Activated CD8-positive, alpha-beta T cell treated with anti-CD3 and anti-CD28 coated beads, Interleukin-2, amount 10 ng/mL, durations not matched to agents 7 days and 5 days (primary cell): Measurements from ENCODE around the gene WWC1. TPM values are rescaled to one million over a fixed set of nuclear protein-coding genes. Genes with fewer than 3 reads are reported as not detected.

Source experiments
- ATAC-seq: fragments of 150-1000 bp; cut with Tn5 transposase; one replicate; pipeline ENCODE4 v1.10.0; 2021; ENCODE audit warnings: moderate library complexity
- CTCF ChIA-PET: fragments of 350-600 bp; sonication (Branson Sonifier 250); formaldehyde crosslinking; loops from one replicate; lab custom pipeline; 2021; ENCODE audit warnings: antibody characterized with exemption; lab: Charles Lee
- POLR2A ChIA-PET: fragments of 350-600 bp; sonication (Branson Sonifier 250); formaldehyde crosslinking; loops from one replicate; lab custom pipeline; 2021; ENCODE audit warnings: antibody characterized with exemption; lab: Charles Lee
- DNase-seq: peaks from one replicate; pipeline ENCODE4 v3.0.0-alpha.2; 2020
- H3K27ac Mint-ChIP-seq: one replicate; pipeline ENCODE4 v1.8.0; 2021; ENCODE audit warnings: mild to moderate bottlenecking, mixed read lengths
- H3K27me3 Mint-ChIP-seq: one replicate; pipeline ENCODE4 v1.8.0; 2021; ENCODE audit warnings: low read depth, mixed read lengths
- H3K36me3 Mint-ChIP-seq: one replicate; pipeline ENCODE4 v1.8.0; 2021; ENCODE audit warnings: low read depth, mixed read lengths
- H3K4me1 Mint-ChIP-seq: one replicate; pipeline ENCODE4 v1.8.0; 2021; ENCODE audit warnings: low read depth, mixed read lengths
- H3K4me3 Mint-ChIP-seq: one replicate; pipeline ENCODE4 v1.8.0; 2021; ENCODE audit warnings: mild to moderate bottlenecking, mixed read lengths
- H3K9me3 Mint-ChIP-seq: one replicate; pipeline ENCODE4 v1.8.0; 2022; ENCODE audit warnings: mixed read lengths; ENCODE audit not compliant: insufficient read depth
- total RNA-seq, 2 experiments: library from RNA; stranded (reverse); gene quantifications; one replicate each; pipeline ENCODE4 v1.2.3, GENCODE V29; 2021

The WWC1 gene
- total RNA-seq, 2 experiments from 2014 or later, result not detected

DNA sequence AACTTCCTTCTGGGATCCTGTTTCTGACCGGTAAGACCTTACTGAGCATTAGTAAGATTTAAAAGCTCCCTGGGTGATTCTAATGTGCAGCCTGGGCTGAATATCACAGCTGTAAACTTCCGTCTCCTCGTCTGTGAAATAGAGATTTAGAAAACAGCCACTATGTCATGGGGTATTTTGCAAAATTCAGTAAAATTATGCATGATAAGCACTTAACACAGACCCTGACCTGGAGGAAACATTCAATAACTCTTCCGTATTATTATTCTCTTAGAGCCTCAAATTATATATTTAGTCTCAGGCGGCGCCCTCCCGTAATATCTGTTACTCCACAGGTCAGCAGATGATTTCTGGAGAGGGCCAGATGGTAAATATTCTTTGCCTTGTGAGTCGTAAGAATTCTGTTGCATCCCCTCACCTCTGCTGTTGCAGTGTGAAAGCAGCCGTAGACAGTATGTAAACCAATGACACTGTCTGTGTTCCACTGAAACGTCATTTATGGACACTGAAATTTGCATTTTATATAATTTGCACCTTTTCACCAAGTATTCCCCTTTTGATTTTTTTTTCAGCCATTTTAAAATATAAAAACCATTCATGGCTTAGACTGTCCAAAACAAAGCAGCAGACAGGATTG lies 155.7 kb downstream of the WWC1 start:
- H3K4me1 Mint-ChIP-seq, result no peaks in the 10 kb centered on the region
- CTCF ChIA-PET, result no interaction called here
- DNase-seq (no peak), ATAC-seq (no peak)
- H3K9me3 Mint-ChIP-seq, result no peaks in the 10 kb centered on the region
- H3K4me3 Mint-ChIP-seq, result no peak overlapping the region
- H3K27me3 Mint-ChIP-seq, result peaks cover 13% of the 10 kb centered on the region
- no peaks in the 10 kb centered on the region for H3K36me3 Mint-ChIP-seq
- POLR2A ChIA-PET, result no interaction called here
- H3K27ac Mint-ChIP-seq, result no peak overlapping the region

DNA sequence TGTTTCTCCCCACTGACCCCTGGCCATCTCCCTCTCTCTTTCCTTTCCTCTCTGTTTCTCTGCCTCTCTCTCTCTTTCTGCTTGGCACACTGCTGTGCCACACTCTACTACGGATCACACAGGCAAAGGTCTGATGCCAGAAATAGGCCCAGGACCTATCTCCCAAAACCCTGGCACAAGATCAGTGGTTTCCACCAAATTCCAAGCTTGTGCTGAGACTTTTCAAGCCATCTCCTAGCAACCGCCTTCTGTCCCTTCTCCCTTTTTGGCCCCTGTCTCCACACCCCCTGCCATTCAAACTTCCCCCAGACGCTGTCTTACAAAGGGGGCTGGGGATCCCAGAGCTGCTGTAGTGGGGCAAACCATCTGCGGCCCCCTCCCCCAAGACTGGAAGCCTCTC lies 156.4 kb downstream of the WWC1 start:
- ChIA-PET CTCF (no interaction called here), POLR2A (no interaction called here)
- H3K4me3 Mint-ChIP-seq, result no peak overlapping the region
- no peak overlapping the region for H3K27ac Mint-ChIP-seq
- DNase-seq, result no peak
- no peaks in the 10 kb centered on the region for H3K9me3 Mint-ChIP-seq
- no peaks in the 10 kb centered on the region for H3K4me1 Mint-ChIP-seq
- H3K27me3 Mint-ChIP-seq, result peaks cover 13% of the 10 kb centered on the region
- no peak for ATAC-seq
- no peaks in the 10 kb centered on the region for H3K36me3 Mint-ChIP-seq

DNA sequence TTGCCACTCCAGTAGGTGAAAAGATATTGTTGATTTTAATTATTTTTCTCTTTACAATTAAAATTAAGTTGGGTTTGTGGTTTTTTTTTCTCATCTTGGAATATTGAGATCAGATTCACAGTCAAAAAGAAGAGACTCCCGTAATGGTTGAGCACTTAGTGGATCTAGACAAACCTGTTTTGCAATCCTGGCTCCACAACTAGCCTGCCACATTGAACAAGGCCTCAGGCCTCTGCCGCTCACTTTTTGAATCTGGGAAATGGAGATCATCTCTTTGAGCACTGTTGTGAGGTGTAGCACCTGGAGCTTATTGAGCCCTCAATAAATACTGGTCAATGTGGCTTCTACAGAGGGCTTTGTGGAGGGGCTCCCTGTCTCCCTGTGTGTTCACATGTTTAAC lies 157.7 kb downstream of the WWC1 start:
- peaks cover 11% of the 10 kb centered on the region for H3K27me3 Mint-ChIP-seq
- CTCF ChIA-PET, result no interaction called here
- H3K27ac Mint-ChIP-seq, result no peak overlapping the region
- POLR2A ChIA-PET, result no interaction called here
- no peaks in the 10 kb centered on the region for H3K36me3 Mint-ChIP-seq
- DNase-seq, result no peak
- ATAC-seq, result no peak
- no peaks in the 10 kb centered on the region for H3K4me1 Mint-ChIP-seq
- no peaks in the 10 kb centered on the region for H3K9me3 Mint-ChIP-seq
- H3K4me3 Mint-ChIP-seq, result no peak overlapping the region

DNA sequence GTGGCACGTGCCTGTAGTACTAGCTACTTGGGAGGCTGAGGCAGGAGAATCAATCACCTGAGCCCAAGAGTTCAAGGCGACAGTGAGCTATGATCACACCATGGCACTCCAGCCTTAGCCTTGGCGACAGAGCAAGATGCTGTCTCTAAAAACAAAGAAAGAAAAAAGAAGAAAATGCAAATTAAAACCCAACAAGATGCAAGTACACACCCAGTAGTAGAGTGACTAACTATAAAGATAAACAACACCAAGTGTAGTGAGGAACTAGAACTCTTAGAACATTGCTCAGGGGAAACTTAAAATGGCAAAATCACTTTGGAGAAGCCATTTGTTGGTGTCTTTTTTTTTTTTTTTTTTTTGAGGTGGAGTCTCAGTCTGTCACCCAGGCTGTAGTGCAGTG lies 160.1 kb downstream of the WWC1 start:
- Mint-ChIP-seq H3K27me3 (peaks cover 8% of the 10 kb centered on the region), H3K4me3 (no peak overlapping the region), H3K36me3 (no peaks in the 10 kb centered on the region), H3K27ac (no peak overlapping the region), H3K9me3 (no peaks in the 10 kb centered on the region), H3K4me1 (no peaks in the 10 kb centered on the region)
- ATAC-seq (no peak), DNase-seq (no peak)
- CTCF ChIA-PET, result no interaction called here
- POLR2A ChIA-PET, result no interaction called here

DNA sequence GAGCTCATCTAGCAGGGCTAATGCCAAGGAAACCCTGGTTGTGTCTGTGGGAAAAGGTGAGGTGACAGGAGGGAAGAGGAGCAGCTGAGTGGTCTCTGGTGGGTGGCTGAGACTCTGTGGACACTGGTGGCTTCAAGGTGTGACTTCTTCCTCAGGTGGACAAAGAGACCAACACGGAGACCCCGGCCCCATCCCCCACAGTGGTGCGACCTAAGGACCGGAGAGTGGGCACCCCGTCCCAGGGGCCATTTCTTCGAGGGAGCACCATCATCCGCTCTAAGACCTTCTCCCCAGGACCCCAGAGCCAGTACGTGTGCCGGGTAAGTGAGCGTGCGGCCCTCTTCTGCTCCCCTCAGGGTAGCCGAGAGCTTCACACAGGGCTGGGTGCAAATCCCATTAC lies 163.8 kb downstream of the WWC1 start:
- POLR2A ChIA-PET, result no interaction called here
- ATAC-seq, result no peak

DNA sequence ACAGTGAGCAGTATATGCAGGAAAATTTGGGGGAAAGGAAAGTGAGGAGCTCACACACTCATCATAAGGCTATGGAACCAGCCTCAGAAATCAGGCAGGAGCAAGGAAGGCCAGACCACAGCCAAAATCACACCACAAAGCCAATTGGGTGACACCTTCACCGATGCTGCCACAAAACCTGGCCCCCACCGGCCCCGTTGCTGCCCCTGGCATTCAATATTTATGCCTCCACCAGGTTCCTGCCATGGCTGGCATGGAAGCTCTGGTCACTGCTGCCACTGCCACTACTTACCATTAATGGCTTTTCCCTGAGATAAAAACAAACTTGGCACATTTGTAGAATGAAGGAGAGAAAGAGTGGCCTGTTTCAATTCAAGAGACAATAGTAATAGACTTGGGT lies 166.1 kb downstream of the WWC1 start:
- ChIA-PET POLR2A (no interaction called here), CTCF (no interaction called here)
- Mint-ChIP-seq H3K27ac (no peak overlapping the region), H3K36me3 (no peaks in the 10 kb centered on the region), H3K4me3 (no peak overlapping the region), H3K9me3 (no peaks in the 10 kb centered on the region), H3K4me1 (no peaks in the 10 kb centered on the region), H3K27me3 (no peaks in the 10 kb centered on the region)
- ATAC-seq (no peak), DNase-seq (no peak)

More for the DNA sequence above, 163.8 kb downstream of the WWC1 start:
- H3K4me3 Mint-ChIP-seq, result no peak overlapping the region
- H3K36me3 Mint-ChIP-seq, result no peaks in the 10 kb centered on the region
- CTCF ChIA-PET, result no interaction called here
- H3K9me3 Mint-ChIP-seq, result no peaks in the 10 kb centered on the region
- no peak for DNase-seq
- no peak overlapping the region for H3K27ac Mint-ChIP-seq
- H3K27me3 Mint-ChIP-seq, result no peaks in the 10 kb centered on the region
- no peaks in the 10 kb centered on the region for H3K4me1 Mint-ChIP-seq

DNA sequence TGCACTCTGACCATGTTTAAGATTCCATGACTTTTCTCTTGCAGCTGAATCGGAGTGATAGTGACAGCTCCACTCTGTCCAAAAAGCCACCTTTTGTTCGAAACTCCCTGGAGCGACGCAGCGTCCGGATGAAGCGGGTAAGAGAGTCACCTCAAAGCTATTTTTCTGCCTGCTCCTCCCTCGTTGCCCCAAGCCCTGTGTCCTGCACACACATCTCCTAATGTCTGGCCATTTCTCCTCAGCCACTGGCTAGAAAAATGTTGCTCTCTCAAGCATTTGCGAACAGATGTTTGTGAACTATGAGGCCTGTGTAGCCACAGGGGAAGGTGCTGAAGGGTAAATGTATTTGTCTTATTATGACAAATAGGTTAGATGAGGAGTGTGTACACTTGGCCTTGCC lies 169.2 kb downstream of the WWC1 start:
- Mint-ChIP-seq H3K27me3 (no peaks in the 10 kb centered on the region), H3K36me3 (no peaks in the 10 kb centered on the region), H3K27ac (no peak overlapping the region), H3K4me3 (no peak overlapping the region), H3K9me3 (no peaks in the 10 kb centered on the region), H3K4me1 (peaks cover 3% of the 10 kb centered on the region)
- ATAC-seq (no peak), DNase-seq (no peak)
- ChIA-PET POLR2A (no interaction called here), CTCF (no interaction called here)

DNA sequence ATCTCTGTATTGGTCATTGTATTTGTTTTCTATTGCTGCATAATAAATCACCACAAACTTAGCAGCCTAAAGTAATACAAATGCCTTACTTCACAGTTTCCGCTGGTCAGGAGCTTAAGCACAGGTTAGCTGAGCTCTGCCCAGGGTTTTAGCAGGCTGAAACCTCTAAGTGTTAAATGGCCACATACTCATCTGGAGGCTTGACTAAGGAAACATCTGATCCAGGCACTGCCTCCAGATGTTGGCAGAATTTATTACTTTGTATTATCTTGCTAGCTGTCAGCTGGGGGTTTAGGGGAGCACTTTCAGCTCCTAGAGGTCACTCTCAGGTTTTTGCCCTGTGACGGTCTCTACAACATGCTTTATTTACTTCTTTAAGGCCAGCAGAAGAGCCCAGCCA lies 171.6 kb downstream of the WWC1 start:
- no peaks in the 10 kb centered on the region for H3K27me3 Mint-ChIP-seq
- H3K4me3 Mint-ChIP-seq, result no peak overlapping the region
- H3K9me3 Mint-ChIP-seq, result no peaks in the 10 kb centered on the region
- H3K4me1 Mint-ChIP-seq, result peaks cover 3% of the 10 kb centered on the region
- DNase-seq (no peak), ATAC-seq (no peak)
- ChIA-PET POLR2A (no interaction called here), CTCF (interaction anchor here (0.6 kb wide), 1 partner anchor 145 kb away, joined by 3 read pairs; no protein-coding TSS in a partner anchor)
- no peak overlapping the region for H3K27ac Mint-ChIP-seq
- no peaks in the 10 kb centered on the region for H3K36me3 Mint-ChIP-seq

DNA sequence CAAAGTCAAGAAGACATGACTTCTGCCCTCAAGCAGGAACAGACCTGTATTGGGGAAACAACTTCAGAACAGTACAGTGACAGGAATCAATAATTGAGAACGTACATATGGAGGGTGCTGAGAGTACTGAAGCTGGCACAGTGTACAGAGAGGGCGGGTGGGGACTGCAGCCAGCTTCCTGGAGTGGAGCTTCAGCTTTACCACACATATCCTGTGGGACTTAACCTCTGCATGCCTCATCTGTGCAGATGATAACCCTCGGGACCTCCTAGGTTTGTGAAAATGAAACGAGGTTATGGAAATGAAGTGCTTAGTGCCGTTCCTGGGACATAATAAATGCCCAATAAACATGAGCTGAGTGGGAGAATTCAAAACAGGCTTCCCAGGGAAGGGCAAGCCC lies 172.8 kb downstream of the WWC1 start:
- POLR2A ChIA-PET, result no interaction called here
- CTCF ChIA-PET, result no interaction called here
- no peaks in the 10 kb centered on the region for H3K9me3 Mint-ChIP-seq
- DNase-seq (no peak), ATAC-seq (no peak)
- H3K27ac Mint-ChIP-seq, result no peak overlapping the region
- no peak overlapping the region for H3K4me3 Mint-ChIP-seq
- H3K36me3 Mint-ChIP-seq, result no peaks in the 10 kb centered on the region
- H3K27me3 Mint-ChIP-seq, result no peaks in the 10 kb centered on the region
- peaks cover 3% of the 10 kb centered on the region for H3K4me1 Mint-ChIP-seq

DNA sequence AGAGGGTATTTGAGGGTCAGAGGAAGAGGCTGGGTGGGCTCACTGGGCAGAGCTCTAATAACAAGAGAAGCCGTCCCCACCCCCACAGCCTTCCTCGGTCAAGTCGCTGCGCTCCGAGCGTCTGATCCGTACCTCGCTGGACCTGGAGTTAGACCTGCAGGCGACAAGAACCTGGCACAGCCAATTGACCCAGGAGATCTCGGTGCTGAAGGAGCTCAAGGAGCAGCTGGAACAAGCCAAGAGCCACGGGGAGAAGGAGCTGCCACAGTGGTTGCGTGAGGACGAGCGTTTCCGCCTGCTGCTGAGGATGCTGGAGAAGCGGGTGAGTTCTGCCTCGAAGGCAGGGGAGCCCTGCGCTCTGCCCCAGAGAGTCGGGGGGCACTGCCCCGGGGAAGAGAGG lies 173.2 kb downstream of the WWC1 start:
- POLR2A ChIA-PET, result no interaction called here
- Mint-ChIP-seq H3K4me1 (peaks cover 3% of the 10 kb centered on the region), H3K27ac (no peak overlapping the region), H3K27me3 (no peaks in the 10 kb centered on the region), H3K9me3 (no peaks in the 10 kb centered on the region), H3K4me3 (no peak overlapping the region), H3K36me3 (no peaks in the 10 kb centered on the region)
- no peak for ATAC-seq
- DNase-seq, result no peak
- CTCF ChIA-PET, result no interaction called here

DNA sequence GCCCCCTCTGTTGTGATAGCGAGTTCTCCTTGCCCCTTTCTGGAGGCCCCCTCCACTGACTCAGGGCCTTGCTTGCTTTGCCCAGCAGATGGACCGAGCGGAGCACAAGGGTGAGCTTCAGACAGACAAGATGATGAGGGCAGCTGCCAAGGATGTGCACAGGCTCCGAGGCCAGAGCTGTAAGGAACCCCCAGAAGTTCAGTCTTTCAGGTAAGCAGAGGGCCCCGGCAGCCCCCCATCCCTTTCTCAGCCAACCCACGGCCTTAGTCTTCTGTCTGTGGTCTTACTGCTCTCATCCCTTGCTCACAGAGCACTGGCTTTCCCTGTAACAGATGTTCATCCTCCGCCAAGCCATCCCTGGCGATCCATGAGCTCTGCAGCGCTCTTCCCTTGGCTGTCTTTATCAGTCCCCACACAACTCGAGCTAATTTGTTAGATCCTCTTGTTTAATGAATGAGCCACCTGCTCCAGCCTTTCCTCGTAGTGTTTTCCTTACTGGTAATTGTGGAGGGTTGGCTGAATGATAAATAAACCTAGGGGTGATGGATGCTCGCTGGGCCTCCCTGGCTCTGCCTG lies 176.4 kb downstream of the WWC1 start:
- Mint-ChIP-seq H3K4me1 (peaks cover 3% of the 10 kb centered on the region), H3K27ac (no peak overlapping the region), H3K36me3 (no peaks in the 10 kb centered on the region), H3K4me3 (no peak overlapping the region), H3K27me3 (no peaks in the 10 kb centered on the region), H3K9me3 (no peaks in the 10 kb centered on the region)
- DNase-seq (no peak), ATAC-seq (no peak)
- ChIA-PET CTCF (no interaction called here), POLR2A (no interaction called here)

DNA sequence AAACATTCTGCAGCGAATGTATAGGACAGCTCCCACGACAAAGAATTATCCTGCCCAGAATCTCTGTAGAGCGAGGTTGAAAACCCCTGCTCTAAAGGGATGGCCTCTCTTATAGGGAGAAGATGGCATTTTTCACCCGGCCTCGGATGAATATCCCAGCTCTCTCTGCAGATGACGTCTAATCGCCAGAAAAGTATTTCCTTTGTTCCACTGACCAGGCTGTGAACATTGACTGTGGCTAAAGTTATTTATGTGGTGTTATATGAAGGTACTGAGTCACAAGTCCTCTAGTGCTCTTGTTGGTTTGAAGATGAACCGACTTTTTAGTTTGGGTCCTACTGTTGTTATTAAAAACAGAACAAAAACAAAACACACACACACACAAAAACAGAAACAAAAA lies 177.4 kb downstream of the WWC1 start:
- DNase-seq (no peak), ATAC-seq (no peak)
- H3K36me3 Mint-ChIP-seq, result no peaks in the 10 kb centered on the region
- H3K9me3 Mint-ChIP-seq, result no peaks in the 10 kb centered on the region
- H3K27me3 Mint-ChIP-seq, result no peaks in the 10 kb centered on the region
- ChIA-PET POLR2A (no interaction called here), CTCF (no interaction called here)
- H3K27ac Mint-ChIP-seq, result no peak overlapping the region
- H3K4me3 Mint-ChIP-seq, result no peak overlapping the region
- peaks cover 3% of the 10 kb centered on the region for H3K4me1 Mint-ChIP-seq

DNA sequence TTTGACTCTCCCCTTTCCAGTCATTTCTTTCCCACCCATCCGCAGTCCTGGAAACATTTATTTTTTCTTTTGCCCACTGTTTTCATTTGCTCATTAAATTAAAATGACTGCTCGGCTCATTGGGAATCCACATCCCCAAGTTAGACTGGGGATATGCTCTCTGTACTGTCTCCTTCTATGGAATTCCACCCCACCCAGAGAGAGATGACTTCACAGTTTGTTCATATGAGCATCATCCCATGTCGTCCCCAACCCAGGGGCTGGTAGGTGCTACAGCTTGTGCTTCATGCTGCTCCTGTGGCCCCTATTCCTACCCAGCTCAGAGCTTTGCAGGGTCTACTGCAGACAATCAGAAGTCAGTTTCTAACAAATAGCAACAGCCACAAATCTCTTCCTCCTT lies 178.4 kb downstream of the WWC1 start:
- Mint-ChIP-seq H3K9me3 (no peaks in the 10 kb centered on the region), H3K4me3 (no peak overlapping the region), H3K4me1 (no peaks in the 10 kb centered on the region), H3K36me3 (no peaks in the 10 kb centered on the region), H3K27ac (no peak overlapping the region), H3K27me3 (no peaks in the 10 kb centered on the region)
- ATAC-seq, result no peak
- ChIA-PET CTCF (no interaction called here), POLR2A (no interaction called here)
- DNase-seq, result no peak
